ENCODE data around the gene CST9.

DNA sequence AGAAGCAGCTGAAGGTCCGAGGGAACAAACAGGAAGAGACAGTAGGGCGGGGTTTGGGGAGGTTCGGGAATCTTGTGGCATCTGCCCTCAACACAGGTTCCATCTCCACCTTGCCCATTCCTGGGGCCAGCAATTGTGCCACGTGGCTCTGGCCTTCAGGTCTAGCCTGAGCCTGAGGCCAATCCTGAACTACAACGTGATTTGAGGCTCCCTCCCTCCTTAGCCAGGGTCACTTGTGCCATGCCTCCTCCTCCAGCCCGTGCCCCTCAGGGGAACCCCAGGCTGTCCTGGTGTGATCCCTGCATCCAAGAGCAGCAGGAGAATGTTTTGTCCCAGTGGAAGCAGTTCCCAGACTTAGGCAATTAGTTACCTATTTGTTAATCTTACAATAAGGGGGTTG is 3.0 kb downstream of the CST9 start:
- TF ChIP-seq, protein P1, sequence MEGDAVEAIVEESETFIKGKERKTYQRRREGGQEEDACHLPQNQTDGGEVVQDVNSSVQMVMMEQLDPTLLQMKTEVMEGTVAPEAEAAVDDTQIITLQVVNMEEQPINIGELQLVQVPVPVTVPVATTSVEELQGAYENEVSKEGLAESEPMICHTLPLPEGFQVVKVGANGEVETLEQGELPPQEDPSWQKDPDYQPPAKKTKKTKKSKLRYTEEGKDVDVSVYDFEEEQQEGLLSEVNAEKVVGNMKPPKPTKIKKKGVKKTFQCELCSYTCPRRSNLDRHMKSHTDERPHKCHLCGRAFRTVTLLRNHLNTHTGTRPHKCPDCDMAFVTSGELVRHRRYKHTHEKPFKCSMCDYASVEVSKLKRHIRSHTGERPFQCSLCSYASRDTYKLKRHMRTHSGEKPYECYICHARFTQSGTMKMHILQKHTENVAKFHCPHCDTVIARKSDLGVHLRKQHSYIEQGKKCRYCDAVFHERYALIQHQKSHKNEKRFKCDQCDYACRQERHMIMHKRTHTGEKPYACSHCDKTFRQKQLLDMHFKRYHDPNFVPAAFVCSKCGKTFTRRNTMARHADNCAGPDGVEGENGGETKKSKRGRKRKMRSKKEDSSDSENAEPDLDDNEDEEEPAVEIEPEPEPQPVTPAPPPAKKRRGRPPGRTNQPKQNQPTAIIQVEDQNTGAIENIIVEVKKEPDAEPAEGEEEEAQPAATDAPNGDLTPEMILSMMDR (IDR thresholded peaks at IDR 0.05; ENCODE audit: low read depth, low read length, poor library complexity, severe bottlenecking): no peak
- TF ChIP-seq EZH2phosphoT487 (IDR thresholded peaks at IDR 0.05; ENCODE audit: borderline replicate concordance, low read length): no peak

Measured in DOHH2 (cell line).